ENCODE results near the gene PLOD2. TPM values are rescaled to one million over a fixed set of nuclear protein-coding genes. Genes with fewer than 3 reads are reported as not detected.

The PLOD2 gene
- total RNA-seq, 3 donors from 2014 or later (not counting 1 experiment from before 2014, with no cell fraction given): 0.28 to 0.38 TPM; not detected in 1

- intact Hi-C loops (cut with micrococcal nuclease): no loop called here
- 3% methylated on average over 35 of the region's 35 CpGs for WGBS (ENCODE audit: insufficient coverage)
- no peak overlapping the region for H3K27ac ChIP-seq (ENCODE audit: low read length)
- H3K36me3 Mint-ChIP-seq: no peaks in the 10 kb centered on the region
- H3K27me3 Mint-ChIP-seq (ENCODE audit: low read depth in 2 of 2): peaks cover 28 to 46% of the 10 kb centered on the region in 2 donors
- peak overlapping the region; percentile 41 for H3K4me3 Mint-ChIP-seq
- DNase-seq: no peak
- TF ChIP-seq, protein P1, sequence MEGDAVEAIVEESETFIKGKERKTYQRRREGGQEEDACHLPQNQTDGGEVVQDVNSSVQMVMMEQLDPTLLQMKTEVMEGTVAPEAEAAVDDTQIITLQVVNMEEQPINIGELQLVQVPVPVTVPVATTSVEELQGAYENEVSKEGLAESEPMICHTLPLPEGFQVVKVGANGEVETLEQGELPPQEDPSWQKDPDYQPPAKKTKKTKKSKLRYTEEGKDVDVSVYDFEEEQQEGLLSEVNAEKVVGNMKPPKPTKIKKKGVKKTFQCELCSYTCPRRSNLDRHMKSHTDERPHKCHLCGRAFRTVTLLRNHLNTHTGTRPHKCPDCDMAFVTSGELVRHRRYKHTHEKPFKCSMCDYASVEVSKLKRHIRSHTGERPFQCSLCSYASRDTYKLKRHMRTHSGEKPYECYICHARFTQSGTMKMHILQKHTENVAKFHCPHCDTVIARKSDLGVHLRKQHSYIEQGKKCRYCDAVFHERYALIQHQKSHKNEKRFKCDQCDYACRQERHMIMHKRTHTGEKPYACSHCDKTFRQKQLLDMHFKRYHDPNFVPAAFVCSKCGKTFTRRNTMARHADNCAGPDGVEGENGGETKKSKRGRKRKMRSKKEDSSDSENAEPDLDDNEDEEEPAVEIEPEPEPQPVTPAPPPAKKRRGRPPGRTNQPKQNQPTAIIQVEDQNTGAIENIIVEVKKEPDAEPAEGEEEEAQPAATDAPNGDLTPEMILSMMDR (IDR thresholded peaks at IDR 0.05): no peak
- H3K27ac Mint-ChIP-seq: no peak overlapping the region
- H3K4me3 ChIP-seq (ENCODE audit: low read length): no peak overlapping the region
- peaks cover 3 to 5% of the 10 kb centered on the region in 2 donors for H3K9me3 Mint-ChIP-seq
- peaks cover 5 to 8% of the 10 kb centered on the region in 2 donors for H3K4me1 Mint-ChIP-seq
- no peaks in the 10 kb centered on the region for H3K9me3 ChIP-seq (ENCODE audit: control insufficient read depth, insufficient read depth, low read length)
- H3K4me1 ChIP-seq (ENCODE audit: control insufficient read depth, insufficient read depth, low read length): peaks cover 10% of the 10 kb centered on the region
- H3K27me3 ChIP-seq (ENCODE audit: control insufficient read depth, insufficient read depth, low read length): peaks cover 11% of the 10 kb centered on the region
- peak in 2 of 3 donors; percentile 18 to 24 for ATAC-seq
- no peaks in the 10 kb centered on the region for H3K36me3 ChIP-seq (ENCODE audit: control insufficient read depth, insufficient read depth, low read length)
These were observed 542 bp downstream of the PLOD2 start for GRCh38 chr3:146160321-146160963.

DNA sequence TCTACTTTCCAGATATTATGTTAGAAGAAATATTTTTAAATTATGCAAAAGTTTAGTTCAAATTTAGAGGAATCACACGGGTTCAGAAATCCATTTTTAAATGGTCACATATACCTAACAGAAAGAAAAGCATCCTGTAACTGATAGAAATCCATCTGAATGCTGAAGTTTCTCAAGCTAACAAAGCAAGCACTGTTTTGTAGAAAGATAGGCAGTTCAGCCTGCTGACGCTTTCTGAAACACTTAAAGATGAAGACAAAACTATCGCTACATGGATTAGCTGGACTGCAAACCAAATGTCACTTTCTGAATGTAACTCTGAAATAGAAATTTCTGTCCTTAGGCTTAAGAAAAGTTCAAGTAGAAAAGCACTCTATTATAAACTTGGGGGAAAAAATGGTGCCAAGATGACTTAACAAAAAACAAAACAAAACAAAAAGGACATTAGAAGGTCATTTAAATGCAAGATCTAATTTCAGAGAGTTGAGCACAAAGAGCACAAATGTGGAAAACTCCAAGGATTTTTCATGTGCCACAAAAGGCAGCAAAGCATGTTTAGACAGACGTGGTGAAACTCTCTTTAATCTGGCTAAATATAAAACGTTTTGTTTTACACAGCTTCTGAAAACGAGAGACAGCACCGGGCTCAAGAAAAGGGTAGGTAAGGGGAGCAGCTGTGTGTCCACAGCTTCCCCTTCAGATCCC is 1.2 kb downstream of the PLOD2 start:
- intact Hi-C loops (cut with micrococcal nuclease): no loop called here
- Histone ChIP-seq H3K4me3 (ENCODE audit: low read length) (no peak overlapping the region), H3K36me3 (ENCODE audit: control insufficient read depth, insufficient read depth, low read length) (no peaks in the 10 kb centered on the region), H3K4me1 (ENCODE audit: control insufficient read depth, insufficient read depth, low read length) (peaks cover 10% of the 10 kb centered on the region), H3K27me3 (ENCODE audit: control insufficient read depth, insufficient read depth, low read length) (peaks cover 11% of the 10 kb centered on the region), H3K27ac (ENCODE audit: low read length) (no peak overlapping the region), H3K9me3 (ENCODE audit: control insufficient read depth, insufficient read depth, low read length) (no peaks in the 10 kb centered on the region)
- DNase-seq: no peak
- TF ChIP-seq, protein P1 (IDR thresholded peaks at IDR 0.05): no peak
- Mint-ChIP-seq H3K36me3 (no peaks in the 10 kb centered on the region), H3K27me3 (ENCODE audit: low read depth in 2 of 2) (peaks cover 27 to 46% of the 10 kb centered on the region in 2 donors), H3K4me1 (peaks cover 5 to 8% of the 10 kb centered on the region in 2 donors), H3K27ac (no peak overlapping the region), H3K4me3 (peak overlapping the region; percentile 41), H3K9me3 (peaks cover 3 to 5% of the 10 kb centered on the region in 2 donors)
- WGBS (ENCODE audit: insufficient coverage): 28% methylated on average over 7 of the region's 7 CpGs
- ATAC-seq: no peak

- intact Hi-C loops (cut with micrococcal nuclease): no loop called here
- Mint-ChIP-seq H3K4me1 (peaks cover 5 to 8% of the 10 kb centered on the region in 2 donors), H3K36me3 (no peaks in the 10 kb centered on the region), H3K27me3 (ENCODE audit: low read depth in 2 of 2) (peaks cover 24 to 46% of the 10 kb centered on the region in 2 donors), H3K4me3 (no peak overlapping the region), H3K27ac (no peak overlapping the region), H3K9me3 (peaks cover 3 to 5% of the 10 kb centered on the region in 2 donors)
- H3K4me1 ChIP-seq (ENCODE audit: control insufficient read depth, insufficient read depth, low read length): peaks cover 10% of the 10 kb centered on the region
- H3K36me3 ChIP-seq (ENCODE audit: control insufficient read depth, insufficient read depth, low read length): no peaks in the 10 kb centered on the region
- H3K9me3 ChIP-seq (ENCODE audit: control insufficient read depth, insufficient read depth, low read length): no peaks in the 10 kb centered on the region
- WGBS (ENCODE audit: insufficient coverage): 78% methylated on average over 4 of the region's 4 CpGs
- TF ChIP-seq, protein P1 (IDR thresholded peaks at IDR 0.05): no peak
- ATAC-seq (no peak), DNase-seq (no peak)
- H3K27ac ChIP-seq (ENCODE audit: low read length): no peak overlapping the region
- H3K4me3 ChIP-seq (ENCODE audit: low read length): no peak overlapping the region
- H3K27me3 ChIP-seq (ENCODE audit: control insufficient read depth, insufficient read depth, low read length): peaks cover 11% of the 10 kb centered on the region
These were observed 1.9 kb downstream of the PLOD2 start for GRCh38 chr3:146159037-146159436.

Measured in natural killer cell (primary cell).